ENCODE measurements around the gene DAAM2. TPM values are rescaled to one million over a fixed set of nuclear protein-coding genes. Genes with fewer than 3 reads are reported as not detected.
A peak's percentile ranks its signal among the peaks of the same experiment; 100 is the strongest.

DAAM2 gene
- total and polyA plus RNA-seq, 12 donors, result 6.0 to 25.9 (median 12.2) TPM

GRCh38 chr6:39831701-39832100, 39.5 kb downstream of the DAAM2 start:
- H3K27ac ChIP-seq, result no peak overlapping the region
- no peaks in the 10 kb centered on the region for H3K27me3 ChIP-seq
- ATAC-seq, result no peak
- TF ChIP-seq, protein P1, sequence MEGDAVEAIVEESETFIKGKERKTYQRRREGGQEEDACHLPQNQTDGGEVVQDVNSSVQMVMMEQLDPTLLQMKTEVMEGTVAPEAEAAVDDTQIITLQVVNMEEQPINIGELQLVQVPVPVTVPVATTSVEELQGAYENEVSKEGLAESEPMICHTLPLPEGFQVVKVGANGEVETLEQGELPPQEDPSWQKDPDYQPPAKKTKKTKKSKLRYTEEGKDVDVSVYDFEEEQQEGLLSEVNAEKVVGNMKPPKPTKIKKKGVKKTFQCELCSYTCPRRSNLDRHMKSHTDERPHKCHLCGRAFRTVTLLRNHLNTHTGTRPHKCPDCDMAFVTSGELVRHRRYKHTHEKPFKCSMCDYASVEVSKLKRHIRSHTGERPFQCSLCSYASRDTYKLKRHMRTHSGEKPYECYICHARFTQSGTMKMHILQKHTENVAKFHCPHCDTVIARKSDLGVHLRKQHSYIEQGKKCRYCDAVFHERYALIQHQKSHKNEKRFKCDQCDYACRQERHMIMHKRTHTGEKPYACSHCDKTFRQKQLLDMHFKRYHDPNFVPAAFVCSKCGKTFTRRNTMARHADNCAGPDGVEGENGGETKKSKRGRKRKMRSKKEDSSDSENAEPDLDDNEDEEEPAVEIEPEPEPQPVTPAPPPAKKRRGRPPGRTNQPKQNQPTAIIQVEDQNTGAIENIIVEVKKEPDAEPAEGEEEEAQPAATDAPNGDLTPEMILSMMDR (IDR thresholded peaks at IDR 0.05), result no peak
- H3K36me3 ChIP-seq, result no peaks in the 10 kb centered on the region
- 79 to 90% methylated on average over 6 of the region's 6 CpGs for WGBS, 2 donors
- DNase-seq, result no peak
- intact Hi-C loops (cut with DNase I), result no loop called here
- no peaks in the 10 kb centered on the region for H3K9me3 ChIP-seq
- H3K4me1 ChIP-seq, result peaks cover 0 to 50% (median 40%) of the 10 kb centered on the region in 9 donors
- H3K4me3 ChIP-seq, result no peak overlapping the region

DNA sequence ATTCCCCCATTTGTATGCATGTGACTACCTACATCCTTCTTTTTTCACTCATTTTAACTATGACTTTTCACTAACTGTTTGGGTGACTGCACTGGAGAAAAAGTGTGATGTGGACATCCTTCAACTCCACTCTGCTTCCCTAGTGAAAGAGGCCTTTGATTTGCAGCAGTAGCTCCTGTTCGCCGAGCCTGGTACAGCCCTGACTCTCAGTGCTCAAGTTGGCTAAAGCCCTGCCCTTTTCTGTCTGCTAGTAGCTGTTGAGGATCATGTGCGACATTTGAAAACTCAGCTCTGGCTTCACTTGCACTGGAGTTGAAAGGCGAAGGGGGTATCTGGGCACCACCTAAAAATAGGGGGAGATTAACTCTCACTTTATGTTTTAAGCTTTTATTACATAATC, 42.1 kb downstream of the DAAM2 start:
- TF ChIP-seq, protein P1 (IDR thresholded peaks at IDR 0.05), result no peak
- H3K4me3 ChIP-seq, result no peak overlapping the region
- H3K27me3 ChIP-seq, result no peaks in the 10 kb centered on the region
- WGBS, 2 donors, result 80 to 84% methylated on average over 4 of the region's 4 CpGs
- H3K27ac ChIP-seq, result peak overlapping the region in 2 of 10 donors; percentile 25 to 34
- DNase-seq (no peak), ATAC-seq (no peak)
- intact Hi-C loops (cut with DNase I), result no loop called here
- H3K9me3 ChIP-seq, result no peaks in the 10 kb centered on the region
- H3K4me1 ChIP-seq, result peaks cover 0 to 54% (median 38%) of the 10 kb centered on the region in 9 donors
- no peaks in the 10 kb centered on the region for H3K36me3 ChIP-seq

- Histone ChIP-seq H3K4me1 (peaks cover 0 to 56% (median 36%) of the 10 kb centered on the region in 9 donors), H3K27ac (peak overlapping the region in 3 of 10 donors; percentile 7 to 48 (median 34)), H3K4me3 (no peak overlapping the region), H3K9me3 (no peaks in the 10 kb centered on the region), H3K36me3 (no peaks in the 10 kb centered on the region), H3K27me3 (no peaks in the 10 kb centered on the region)
- DNase-seq (no peak), ATAC-seq (no peak)
- WGBS, 2 donors, result 90 to 92% methylated on average over 5 of the region's 5 CpGs
- TF ChIP-seq, protein P1 (IDR thresholded peaks at IDR 0.05), result no peak
- intact Hi-C loops (cut with DNase I), result no loop called here
Observed at GRCh38 chr6:39834866-39835265, 42.7 kb downstream of the DAAM2 start.

DNA sequence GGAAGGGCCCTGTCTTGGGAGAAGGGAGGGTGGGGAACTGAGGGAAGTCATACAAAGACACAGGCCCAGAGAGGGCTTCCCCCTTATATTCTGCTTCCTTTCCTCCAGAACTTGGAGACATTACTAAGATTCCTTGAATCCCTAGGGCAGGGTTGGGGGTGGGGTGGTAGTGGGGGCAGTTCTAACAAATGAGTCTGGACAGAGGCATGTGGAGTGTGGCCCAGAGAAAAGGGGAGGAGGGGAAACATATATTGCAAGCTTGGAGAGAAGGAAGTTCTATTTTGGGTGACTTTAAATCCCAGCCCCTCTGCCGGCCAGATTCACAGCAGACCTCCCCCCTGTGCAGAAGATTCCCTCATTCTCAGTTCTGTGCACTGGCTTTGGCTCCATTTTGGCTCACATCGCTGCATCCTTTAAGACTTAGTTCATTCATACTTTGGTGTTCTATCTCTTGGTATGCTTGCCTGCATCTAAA, 43.7 kb downstream of the DAAM2 start:
- Histone ChIP-seq H3K36me3 (no peaks in the 10 kb centered on the region), H3K4me3 (no peak overlapping the region), H3K27me3 (no peaks in the 10 kb centered on the region), H3K4me1 (peaks cover 0 to 56% (median 33%) of the 10 kb centered on the region in 9 donors), H3K27ac (peak overlapping the region in 2 of 10 donors; percentile 14 to 48), H3K9me3 (no peaks in the 10 kb centered on the region)
- TF ChIP-seq, protein P1 (IDR thresholded peaks at IDR 0.05), result no peak
- 50 to 51% methylated on average over 2 of the region's 2 CpGs for WGBS, 2 donors
- peak in 1 of 2 donors; percentile 33 for DNase-seq
- peak in 7 of 8 donors; percentile 26 to 68 (median 46) for ATAC-seq
- intact Hi-C loops (cut with DNase I), result no loop called here
